Dendritic cell treated with granulocyte-macrophage colony-stimulating factor and Interleukin-4, amounts not matched to agents 40 ng/mL and 50 ng/mL, for 4 days (primary cell): ENCODE results near the gene UMODL1.

Experiments
- H3K27ac Mint-ChIP-seq: one replicate; pipeline ENCODE4 v1.8.0; 2022; ENCODE audit warnings: mild to moderate bottlenecking, mixed read lengths
- H3K27me3 Mint-ChIP-seq: one replicate; pipeline ENCODE4 v1.8.0; 2022; ENCODE audit warnings: mild to moderate bottlenecking, mixed read lengths
- H3K36me3 Mint-ChIP-seq: one replicate; pipeline ENCODE4 v1.8.0; 2022; ENCODE audit warnings: low read depth, mixed read lengths
- H3K4me1 Mint-ChIP-seq: one replicate; pipeline ENCODE4 v1.8.0; 2022; ENCODE audit warnings: low read depth, mixed read lengths
- H3K4me3 Mint-ChIP-seq: one replicate; pipeline ENCODE4 v1.8.0; 2022; ENCODE audit warnings: mild to moderate bottlenecking, moderate library complexity, mixed read lengths
- H3K9me3 Mint-ChIP-seq: one replicate; pipeline ENCODE4 v1.8.0; 2022; ENCODE audit warnings: mixed read lengths
- intact Hi-C: fragments of 100-400 bp; cut with micrococcal nuclease; formaldehyde crosslinking; loops from one replicate; pipeline ENCODE4 v1.15.0; 2022

UMODL1 gene

GRCh38 chr21:42127164-42128150 is 56.3 kb downstream of the UMODL1 start:
- H3K9me3 Mint-ChIP-seq, result no peaks in the 10 kb centered on the region
- intact Hi-C loops, result no loop called here

GRCh38 chr21:42129300-42130266 is 58.5 kb downstream of the UMODL1 start:
- intact Hi-C loops, result no loop called here
- peaks cover 25% of the 10 kb centered on the region for H3K4me1 Mint-ChIP-seq
- peaks cover 21% of the 10 kb centered on the region for H3K27me3 Mint-ChIP-seq
- H3K4me3 Mint-ChIP-seq, result no peak overlapping the region
- no peak overlapping the region for H3K27ac Mint-ChIP-seq
- H3K9me3 Mint-ChIP-seq, result no peaks in the 10 kb centered on the region
- H3K36me3 Mint-ChIP-seq, result no peaks in the 10 kb centered on the region

More at GRCh38 chr21:42127164-42128150, 56.3 kb downstream of the UMODL1 start:
- Mint-ChIP-seq H3K4me3 (no peak overlapping the region), H3K36me3 (no peaks in the 10 kb centered on the region), H3K27ac (no peak overlapping the region), H3K4me1 (peaks cover 25% of the 10 kb centered on the region), H3K27me3 (peaks cover 30% of the 10 kb centered on the region)

GRCh38 chr21:42130441-42130840 is 59.3 kb downstream of the UMODL1 start:
- Mint-ChIP-seq H3K27me3 (peaks cover 15% of the 10 kb centered on the region), H3K36me3 (no peaks in the 10 kb centered on the region), H3K4me3 (no peak overlapping the region), H3K4me1 (peaks cover 18% of the 10 kb centered on the region), H3K9me3 (no peaks in the 10 kb centered on the region), H3K27ac (no peak overlapping the region)
- intact Hi-C loops, result no loop called here

GRCh38 chr21:42132183-42132582 is 61.1 kb downstream of the UMODL1 start:
- no peaks in the 10 kb centered on the region for H3K9me3 Mint-ChIP-seq
- intact Hi-C loops, result no loop called here
- H3K36me3 Mint-ChIP-seq, result no peaks in the 10 kb centered on the region
- no peak overlapping the region for H3K27ac Mint-ChIP-seq
- no peak overlapping the region for H3K4me3 Mint-ChIP-seq
- H3K27me3 Mint-ChIP-seq, result peaks cover 1% of the 10 kb centered on the region
- H3K4me1 Mint-ChIP-seq, result peaks cover under 1% of the 10 kb centered on the region

- intact Hi-C loops, result no loop called here
- Mint-ChIP-seq H3K27me3 (peaks cover 1% of the 10 kb centered on the region), H3K27ac (no peak overlapping the region), H3K4me3 (no peak overlapping the region), H3K9me3 (no peaks in the 10 kb centered on the region), H3K4me1 (no peaks in the 10 kb centered on the region), H3K36me3 (no peaks in the 10 kb centered on the region)
These were observed 62.0 kb downstream of the UMODL1 start for GRCh38 chr21:42133131-42133530.

GRCh38 chr21:42135386-42136052 is 64.4 kb downstream of the UMODL1 start:
- Mint-ChIP-seq H3K27me3 (no peaks in the 10 kb centered on the region), H3K4me3 (no peak overlapping the region)
- intact Hi-C loops, result no loop called here

GRCh38 chr21:42137191-42137904 is 66.2 kb downstream of the UMODL1 start:
- no peaks in the 10 kb centered on the region for H3K36me3 Mint-ChIP-seq
- H3K27ac Mint-ChIP-seq, result no peak overlapping the region

More at GRCh38 chr21:42135386-42136052, 64.4 kb downstream of the UMODL1 start:
- Mint-ChIP-seq H3K9me3 (no peaks in the 10 kb centered on the region), H3K4me1 (peaks cover 17% of the 10 kb centered on the region), H3K27ac (no peak overlapping the region), H3K36me3 (no peaks in the 10 kb centered on the region)

GRCh38 chr21:42140196-42140934 is 69.2 kb downstream of the UMODL1 start:
- intact Hi-C loops, result no loop called here
- H3K9me3 Mint-ChIP-seq, result no peaks in the 10 kb centered on the region
- H3K36me3 Mint-ChIP-seq, result no peaks in the 10 kb centered on the region
- peaks cover 47% of the 10 kb centered on the region for H3K4me1 Mint-ChIP-seq
- peak overlapping the region; percentile 81 for H3K27ac Mint-ChIP-seq
- no peak overlapping the region for H3K4me3 Mint-ChIP-seq
- peaks cover 4% of the 10 kb centered on the region for H3K27me3 Mint-ChIP-seq

More at GRCh38 chr21:42137191-42137904, 66.2 kb downstream of the UMODL1 start:
- intact Hi-C loops, result no loop called here
- H3K4me3 Mint-ChIP-seq, result no peak overlapping the region
- H3K27me3 Mint-ChIP-seq, result no peaks in the 10 kb centered on the region
- H3K4me1 Mint-ChIP-seq, result peaks cover 35% of the 10 kb centered on the region
- no peaks in the 10 kb centered on the region for H3K9me3 Mint-ChIP-seq

- no peaks in the 10 kb centered on the region for H3K9me3 Mint-ChIP-seq
- no peak overlapping the region for H3K4me3 Mint-ChIP-seq
- intact Hi-C loops, result no loop called here
- H3K36me3 Mint-ChIP-seq, result no peaks in the 10 kb centered on the region
- peaks cover 7% of the 10 kb centered on the region for H3K27me3 Mint-ChIP-seq
- peaks cover 52% of the 10 kb centered on the region for H3K4me1 Mint-ChIP-seq
- H3K27ac Mint-ChIP-seq, result peak overlapping the region; percentile 81
These were observed 70.5 kb downstream of the UMODL1 start for GRCh38 chr21:42141643-42142042.

- H3K9me3 Mint-ChIP-seq, result no peaks in the 10 kb centered on the region
- H3K4me3 Mint-ChIP-seq, result no peak overlapping the region
- peaks cover 52% of the 10 kb centered on the region for H3K4me1 Mint-ChIP-seq
- no peaks in the 10 kb centered on the region for H3K36me3 Mint-ChIP-seq
- peaks cover 8% of the 10 kb centered on the region for H3K27me3 Mint-ChIP-seq
- intact Hi-C loops, result no loop called here
- H3K27ac Mint-ChIP-seq, result peak overlapping the region; percentile 73
These were observed 71.0 kb downstream of the UMODL1 start for GRCh38 chr21:42142141-42142540.

- Mint-ChIP-seq H3K36me3 (no peaks in the 10 kb centered on the region), H3K27ac (peak overlapping the region; percentile 73), H3K4me1 (peaks cover 52% of the 10 kb centered on the region), H3K9me3 (no peaks in the 10 kb centered on the region), H3K4me3 (no peak overlapping the region), H3K27me3 (peaks cover 8% of the 10 kb centered on the region)
- intact Hi-C loops, result no loop called here
These were observed 71.5 kb downstream of the UMODL1 start for GRCh38 chr21:42142627-42143026.

GRCh38 chr21:42143111-42143510 is 72.0 kb downstream of the UMODL1 start:
- Mint-ChIP-seq H3K4me3 (no peak overlapping the region), H3K36me3 (no peaks in the 10 kb centered on the region), H3K27me3 (peaks cover 8% of the 10 kb centered on the region), H3K27ac (no peak overlapping the region), H3K4me1 (peaks cover 52% of the 10 kb centered on the region), H3K9me3 (no peaks in the 10 kb centered on the region)
- intact Hi-C loops, result no loop called here
